ENCODE measurements around the gene FADS2. TPM values are rescaled to one million over a fixed set of nuclear protein-coding genes. Genes with fewer than 3 reads are reported as not detected.

Gene FADS2
- total and polyA plus RNA-seq, 3 donors from 2014 or later, result 73.5 to 123 (median 80.8) TPM

DNA sequence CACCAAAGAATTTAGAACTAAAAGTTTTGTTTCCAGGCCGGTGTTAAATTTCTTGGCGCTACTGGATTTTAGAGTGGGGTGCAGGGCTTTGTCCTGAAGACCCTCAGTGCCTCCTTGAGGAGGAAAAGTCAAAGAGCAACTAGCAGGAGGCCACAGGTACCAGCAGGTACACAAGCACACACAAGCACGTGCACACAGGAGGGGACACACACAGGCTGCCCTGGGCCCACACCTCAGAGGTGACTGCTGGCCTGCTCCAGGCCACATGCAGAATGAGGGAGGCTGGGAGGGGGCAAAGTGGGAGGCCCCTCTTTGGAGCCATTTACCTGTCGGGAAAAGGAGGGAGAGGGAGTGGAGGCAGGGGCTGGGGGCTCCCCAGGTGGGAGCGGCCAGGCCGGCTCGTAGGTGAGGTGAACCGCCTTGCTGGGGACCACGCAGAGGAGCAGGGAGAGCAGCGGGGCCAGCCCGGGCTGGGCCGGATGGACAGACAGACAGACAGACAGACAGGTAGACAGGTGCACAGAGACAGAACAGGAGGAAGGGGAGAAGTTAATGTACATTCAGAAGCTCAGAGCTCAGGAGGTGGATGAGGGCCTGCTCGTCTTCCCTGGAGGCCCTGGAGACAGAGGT, 77.1 kb downstream of the FADS2 start:
- TF ChIP-seq, protein P1, sequence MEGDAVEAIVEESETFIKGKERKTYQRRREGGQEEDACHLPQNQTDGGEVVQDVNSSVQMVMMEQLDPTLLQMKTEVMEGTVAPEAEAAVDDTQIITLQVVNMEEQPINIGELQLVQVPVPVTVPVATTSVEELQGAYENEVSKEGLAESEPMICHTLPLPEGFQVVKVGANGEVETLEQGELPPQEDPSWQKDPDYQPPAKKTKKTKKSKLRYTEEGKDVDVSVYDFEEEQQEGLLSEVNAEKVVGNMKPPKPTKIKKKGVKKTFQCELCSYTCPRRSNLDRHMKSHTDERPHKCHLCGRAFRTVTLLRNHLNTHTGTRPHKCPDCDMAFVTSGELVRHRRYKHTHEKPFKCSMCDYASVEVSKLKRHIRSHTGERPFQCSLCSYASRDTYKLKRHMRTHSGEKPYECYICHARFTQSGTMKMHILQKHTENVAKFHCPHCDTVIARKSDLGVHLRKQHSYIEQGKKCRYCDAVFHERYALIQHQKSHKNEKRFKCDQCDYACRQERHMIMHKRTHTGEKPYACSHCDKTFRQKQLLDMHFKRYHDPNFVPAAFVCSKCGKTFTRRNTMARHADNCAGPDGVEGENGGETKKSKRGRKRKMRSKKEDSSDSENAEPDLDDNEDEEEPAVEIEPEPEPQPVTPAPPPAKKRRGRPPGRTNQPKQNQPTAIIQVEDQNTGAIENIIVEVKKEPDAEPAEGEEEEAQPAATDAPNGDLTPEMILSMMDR (IDR thresholded peaks at IDR 0.05), result no peak
- TF ChIP-seq POLR2A (IDR thresholded peaks at IDR 0.05), result no peak
- WGBS, 2 donors, result 86 to 92% methylated on average over 13 of the region's 13 CpGs
- Histone ChIP-seq H3K27me3 (no peaks in the 10 kb centered on the region), H3K4me1 (peaks cover 31% of the 10 kb centered on the region), H3K9me3 (no peaks in the 10 kb centered on the region), H3K36me3 (ENCODE audit: low read depth, missing control alignments) (no peaks in the 10 kb centered on the region), H3K27ac (no peak overlapping the region), H3K4me3 (no peak overlapping the region)
- intact Hi-C loops (cut with DNase I; ENCODE audit: low total_unique reads), result no loop called here
- no peak for DNase-seq

DNA sequence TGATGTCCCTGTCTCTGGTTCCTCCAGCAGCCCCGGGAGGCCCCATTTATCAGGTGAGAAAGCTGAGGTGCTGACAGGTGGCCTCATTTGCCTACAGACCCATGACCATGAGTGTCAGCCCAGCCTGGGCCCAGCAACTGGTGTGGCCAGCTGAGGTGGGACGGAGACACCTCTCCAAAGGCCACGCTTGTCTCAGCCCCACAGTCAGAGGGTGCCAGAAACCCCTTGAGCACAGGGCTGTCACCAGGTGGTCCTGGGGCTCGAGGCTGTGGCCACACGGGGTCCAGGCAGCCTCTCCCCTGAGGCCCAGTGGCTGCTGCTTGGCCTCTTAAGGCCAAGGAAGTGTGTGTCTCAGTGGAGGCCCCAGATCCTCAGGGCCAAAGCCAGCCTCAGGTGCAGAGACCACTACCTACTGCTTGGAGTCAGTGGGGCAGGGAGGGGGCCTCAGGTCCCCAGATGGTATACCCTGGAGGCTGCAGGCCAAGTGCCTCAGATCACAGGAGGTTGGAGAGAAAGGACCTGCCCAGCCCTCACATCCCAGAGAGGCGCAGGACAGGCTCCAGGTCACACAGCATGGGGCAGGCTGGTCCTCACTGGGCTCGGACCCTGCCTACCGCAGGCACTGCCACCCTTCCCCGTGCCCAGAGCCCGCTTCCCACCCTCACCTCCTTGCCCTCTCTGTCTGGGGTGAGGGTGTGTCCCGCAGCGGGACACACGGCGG, 77.9 kb downstream of the FADS2 start:
- Histone ChIP-seq H3K9me3 (no peaks in the 10 kb centered on the region), H3K27ac (no peak overlapping the region), H3K4me3 (no peak overlapping the region), H3K4me1 (peaks cover 39% of the 10 kb centered on the region), H3K36me3 (ENCODE audit: low read depth, missing control alignments) (no peaks in the 10 kb centered on the region), H3K27me3 (no peaks in the 10 kb centered on the region)
- no peak for DNase-seq
- intact Hi-C loops (cut with DNase I; ENCODE audit: low total_unique reads), result no loop called here
- TF ChIP-seq POLR2A (IDR thresholded peaks at IDR 0.05), result no peak
- TF ChIP-seq, protein P1 (IDR thresholded peaks at IDR 0.05), result no peak
- 68 to 90% methylated on average over 2 to 14 of the region's 14 CpGs for WGBS, 2 donors

DNA sequence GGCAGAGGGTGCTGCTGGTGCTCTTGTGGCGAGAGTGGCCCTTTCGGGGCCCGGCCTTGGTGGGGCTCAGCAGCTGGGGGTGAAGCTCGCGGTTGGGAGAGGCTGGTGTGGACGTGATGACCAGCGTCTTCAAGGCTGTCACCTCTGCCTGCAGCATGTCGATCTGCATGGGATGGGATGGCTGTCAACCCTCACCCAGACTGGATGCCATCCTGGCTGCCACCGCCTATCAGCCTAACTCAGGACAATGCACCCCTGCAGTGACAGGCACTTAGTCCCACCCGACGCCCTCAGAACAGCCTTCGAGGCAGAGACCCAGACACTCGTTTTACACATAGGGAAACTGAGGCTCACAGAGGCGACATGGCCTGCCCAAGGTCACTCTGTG, 78.4 kb downstream of the FADS2 start:
- Histone ChIP-seq H3K27ac (no peak overlapping the region), H3K4me3 (no peak overlapping the region), H3K36me3 (ENCODE audit: low read depth, missing control alignments) (no peaks in the 10 kb centered on the region), H3K27me3 (no peaks in the 10 kb centered on the region), H3K4me1 (peaks cover 44% of the 10 kb centered on the region), H3K9me3 (no peaks in the 10 kb centered on the region)
- 89 to 95% methylated on average over 3 to 12 of the region's 14 CpGs for WGBS, 2 donors
- intact Hi-C loops (cut with DNase I; ENCODE audit: low total_unique reads), result no loop called here
- TF ChIP-seq, protein P1 (IDR thresholded peaks at IDR 0.05), result no peak
- no peak for TF ChIP-seq POLR2A (IDR thresholded peaks at IDR 0.05)
- no peak for DNase-seq

DNA sequence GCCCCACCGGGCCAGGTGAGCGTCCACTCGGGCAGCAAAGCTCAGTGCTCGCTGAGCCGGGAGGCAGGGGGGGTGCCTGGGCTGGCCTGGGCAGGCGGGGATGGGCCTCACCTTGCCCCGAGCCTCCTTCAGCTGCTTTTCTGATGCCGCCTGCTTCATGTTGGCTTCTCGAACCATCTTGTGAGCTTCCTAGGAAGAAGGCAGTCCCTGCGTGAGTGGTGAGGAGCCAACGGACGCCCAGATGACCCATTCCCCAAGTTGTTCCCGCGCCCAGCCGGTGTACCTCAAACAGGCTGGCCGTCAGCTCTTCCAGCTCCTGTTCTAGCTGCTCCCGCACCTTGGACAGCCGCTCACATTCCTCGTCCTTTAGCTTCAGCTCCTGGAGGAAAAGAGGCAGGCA, 79.2 kb downstream of the FADS2 start:
- Histone ChIP-seq H3K9me3 (no peaks in the 10 kb centered on the region), H3K4me1 (peaks cover 47% of the 10 kb centered on the region), H3K27me3 (no peaks in the 10 kb centered on the region), H3K36me3 (ENCODE audit: low read depth, missing control alignments) (no peaks in the 10 kb centered on the region), H3K27ac (peak overlapping the region; percentile 7 to 66), H3K4me3 (no peak overlapping the region)
- TF ChIP-seq, protein P1 (IDR thresholded peaks at IDR 0.05), result no peak
- TF ChIP-seq POLR2A (IDR thresholded peaks at IDR 0.05), result no peak
- intact Hi-C loops (cut with DNase I; ENCODE audit: low total_unique reads), result no loop called here
- no peak for DNase-seq
- WGBS, 2 donors, result 86 to 89% methylated on average over 12 to 18 of the region's 19 CpGs
